SK-N-SH treated with all-trans-retinoic acid at 6 μM for 48 hours (cell line): ENCODE measurements around the gene FHOD3.

Experiments used
- ATAC-seq: fragments of 200-7000 bp; cut with Tn5 transposase; 3 replicates; pipeline ENCODE4 v1.9.1; 2020; ENCODE audit warnings: mild to moderate bottlenecking, moderate library complexity
- BACH2 ChIP-seq: fragments of 250-450 bp; sonication (Bioruptor Pico); IDR thresholded peaks from 2 replicates; pipeline ENCODE4 v1.9.0; 2021; ENCODE audit warnings: mild to moderate bottlenecking, borderline replicate concordance
- CREB5 ChIP-seq: fragments of 250-450 bp; sonication (Bioruptor Pico); IDR thresholded peaks from 2 replicates; pipeline ENCODE4 v1.5.1; 2020; ENCODE audit warnings: low read depth, mild to moderate bottlenecking, moderate library complexity
- CSDC2 ChIP-seq: fragments of 250-450 bp; sonication (Bioruptor Pico); IDR thresholded peaks from 2 replicates; pipeline ENCODE4 v1.5.0; 2020; ENCODE audit warnings: mild to moderate bottlenecking, moderate library complexity
- CSRNP3 ChIP-seq: fragments of 250-450 bp; sonication (Bioruptor Pico); IDR thresholded peaks from 2 replicates; pipeline ENCODE4 v1.5.1; 2021; ENCODE audit warnings: mild to moderate bottlenecking, moderate library complexity
- ESRRG ChIP-seq: fragments of 250-450 bp; sonication (Bioruptor Pico); IDR thresholded peaks from 2 replicates; pipeline ENCODE4 v1.6.1; 2021; ENCODE audit warnings: mild to moderate bottlenecking
- GLIS3 ChIP-seq: fragments of 250-450 bp; sonication (Bioruptor Pico); IDR thresholded peaks from 2 replicates; pipeline ENCODE4 v1.5.0; 2020; ENCODE audit warnings: mild to moderate bottlenecking, moderate library complexity
- ISL1 ChIP-seq: fragments of 250-450 bp; sonication (Bioruptor Pico); IDR thresholded peaks from 2 replicates; pipeline ENCODE4 v2.1.2; 2022; ENCODE audit warnings: mild to moderate bottlenecking, moderate library complexity
- OSR1 ChIP-seq: fragments of 250-450 bp; sonication (Bioruptor Pico); IDR thresholded peaks from 2 replicates; pipeline ENCODE4 v1.8.0; 2022; ENCODE audit warnings: moderate library complexity, mild to moderate bottlenecking, inconsistent platforms
- PATZ1 ChIP-seq: fragments of 250-450 bp; sonication (Bioruptor Pico); IDR thresholded peaks from 2 replicates; pipeline ENCODE4 v1.8.0; 2020; ENCODE audit warnings: mild to moderate bottlenecking, moderate library complexity, borderline replicate concordance
- PPARA ChIP-seq: fragments of 250-450 bp; sonication (Bioruptor Pico); IDR thresholded peaks from 2 replicates; pipeline ENCODE4 v1.5.0; 2020; ENCODE audit warnings: mild to moderate bottlenecking, borderline replicate concordance
- RARB ChIP-seq: fragments of 250-450 bp; sonication (Bioruptor Pico); IDR thresholded peaks from 2 replicates; pipeline ENCODE4 v1.8.0; 2021; ENCODE audit warnings: mild to moderate bottlenecking, moderate library complexity
- SNAI2 ChIP-seq: fragments of 250-450 bp; sonication (Bioruptor Pico); IDR thresholded peaks from 2 replicates; pipeline ENCODE4 v1.5.0; 2020; ENCODE audit warnings: mild to moderate bottlenecking, moderate library complexity
- TOX ChIP-seq: fragments of 250-450 bp; sonication (Bioruptor Pico); IDR thresholded peaks from 2 replicates; pipeline ENCODE4 v1.8.0; 2021; ENCODE audit warnings: mild to moderate bottlenecking, moderate library complexity, borderline replicate concordance
- TSHZ2 ChIP-seq: fragments of 250-450 bp; sonication (Bioruptor Pico); IDR thresholded peaks from 2 replicates; pipeline ENCODE4 v1.5.0; 2020; ENCODE audit warnings: mild to moderate bottlenecking, moderate library complexity
- ZC3H10 ChIP-seq: fragments of 250-450 bp; sonication (Bioruptor Pico); IDR thresholded peaks from 2 replicates; pipeline ENCODE4 v1.5.1; 2021; ENCODE audit warnings: mild to moderate bottlenecking, moderate library complexity
- ZFP3 ChIP-seq: fragments of 250-450 bp; sonication (Bioruptor Pico); IDR thresholded peaks from 2 replicates; pipeline ENCODE4 v1.5.0; 2020; ENCODE audit warnings: mild to moderate bottlenecking, moderate library complexity
- ZFP30 ChIP-seq: fragments of 450-650 bp; formaldehyde crosslinking; IDR thresholded peaks from 2 replicates; pipeline ENCODE4 v1.5.0; 2022; ENCODE audit warnings: mild to moderate bottlenecking, moderate library complexity
- ZNF565 ChIP-seq: fragments of 450-650 bp; formaldehyde crosslinking; conservative IDR thresholded peaks from 2 replicates; pipeline ENCODE4 v1.5.0; 2020; ENCODE audit warnings: low read depth, mild to moderate bottlenecking, moderate library complexity
- ZNF70 ChIP-seq: fragments of 450-650 bp; formaldehyde crosslinking; IDR thresholded peaks from 2 replicates; pipeline ENCODE4 v1.5.0; 2020; ENCODE audit warnings: mild to moderate bottlenecking, moderate library complexity
- ZNF8 ChIP-seq: fragments of 450-650 bp; formaldehyde crosslinking; IDR thresholded peaks from 2 replicates; pipeline ENCODE4 v1.5.0; 2020; ENCODE audit warnings: mild to moderate bottlenecking, moderate library complexity

The FHOD3 gene

GRCh38 chr18:36513556-36513955, 216.0 kb downstream of the FHOD3 start:
- TF ChIP-seq ZNF565 (no peak), BACH2 (CRISPR knock-in tag) (no peak), CREB5 (CRISPR knock-in tag) (no peak), ZNF70 (CRISPR knock-in tag) (no peak), PATZ1 (CRISPR knock-in tag) (no peak), ISL1 (CRISPR knock-in tag) (no peak), SNAI2 (no peak), ZFP30 (no peak), TSHZ2 (CRISPR knock-in tag) (no peak), RARB (CRISPR knock-in tag) (no peak)
- TF ChIP-seq, all 23 proteins: peak for 0
- ATAC-seq = no peak

- TF ChIP-seq CSRNP3 (no peak), ZNF70 (CRISPR knock-in tag) (no peak), ZC3H10 (CRISPR knock-in tag) (no peak), BACH2 (CRISPR knock-in tag) (no peak), ZNF565 (no peak), SNAI2 (no peak), TOX (CRISPR knock-in tag) (no peak), PPARA (CRISPR knock-in tag) (no peak), TSHZ2 (CRISPR knock-in tag) (no peak), PATZ1 (CRISPR knock-in tag) (no peak), ESRRG (CRISPR knock-in tag) (no peak), CSDC2 (CRISPR knock-in tag) (no peak), ZNF8 (CRISPR knock-in tag) (no peak), ZFP3 (no peak)
- ATAC-seq = no peak
Observed at GRCh38 chr18:36514778-36515177, 217.3 kb downstream of the FHOD3 start.

GRCh38 chr18:36516258-36516657, 218.7 kb downstream of the FHOD3 start:
- ATAC-seq = no peak
- TF ChIP-seq GLIS3 = no peak
- TF ChIP-seq ISL1 (CRISPR knock-in tag) = no peak
- no peak for TF ChIP-seq ESRRG (CRISPR knock-in tag)
- TF ChIP-seq CSRNP3 = no peak
- no peak for TF ChIP-seq CREB5 (CRISPR knock-in tag)
- no peak for TF ChIP-seq ZFP30
- TF ChIP-seq PATZ1 (CRISPR knock-in tag) = no peak
- no peak for TF ChIP-seq OSR1 (CRISPR knock-in tag)
- TF ChIP-seq ZNF8 (CRISPR knock-in tag) = no peak
- no peak for TF ChIP-seq PPARA (CRISPR knock-in tag)
- no peak for TF ChIP-seq BACH2 (CRISPR knock-in tag)
